Liver (tissue), 9 donors: ENCODE results near the gene C19orf25. TPM values are rescaled to one million over a fixed set of nuclear protein-coding genes. Genes with fewer than 3 reads are reported as not detected.

Experiments
- DNase-seq: peaks from one replicate; pipeline ENCODE4 v3.0.0-alpha.2; 2017; ENCODE audit warnings: low spot score
- H3K27ac ChIP-seq, 2 donors: one replicate each; pipeline ENCODE4 v1.7.0; 2013; ENCODE audit warnings: inconsistent platforms in 2 of 2, low read length in 2 of 2, control low read depth in 1 of 2, low read depth in 1 of 2, mild to moderate bottlenecking in 1 of 2
- H3K27me3 ChIP-seq, 4 donors: one replicate each; pipeline versions ENCODE4 v1.6.1 to v1.7.0; 2013; ENCODE audit warnings: low read length in 3 of 4, inconsistent platforms in 1 of 4, mild to moderate bottlenecking in 1 of 4, moderate library complexity in 1 of 4; ENCODE audit not compliant: control insufficient read depth in 4 of 4, insufficient read depth in 4 of 4
- H3K36me3 ChIP-seq, 4 donors: one replicate each; pipeline versions ENCODE4 v1.6.1 to v1.7.0; 2013; ENCODE audit warnings: low read length in 3 of 4, mild to moderate bottlenecking in 3 of 4, low read depth in 1 of 4, moderate library complexity in 1 of 4; ENCODE audit not compliant: control insufficient read depth in 4 of 4, insufficient read depth in 3 of 4
- H3K4me1 ChIP-seq, 4 donors: one replicate each; pipeline versions ENCODE4 v1.6.1 to v1.7.0; 2013; ENCODE audit warnings: low read length in 3 of 4, mild to moderate bottlenecking in 3 of 4, moderate library complexity in 1 of 4; ENCODE audit not compliant: control insufficient read depth in 4 of 4, insufficient read depth in 4 of 4
- H3K4me3 ChIP-seq, 3 donors: one replicate each; pipeline versions ENCODE4 v1.6.1 to v1.7.0; 2013; ENCODE audit warnings: low read length in 3 of 3, control low read depth in 1 of 3, low read depth in 1 of 3, mild to moderate bottlenecking in 1 of 3
- H3K9ac ChIP-seq, 2 donors: one replicate each; pipeline ENCODE4 v1.7.0; 2013; ENCODE audit warnings: low read length in 2 of 2, mild to moderate bottlenecking in 2 of 2, moderate library complexity in 2 of 2, control low read depth in 1 of 2, low read depth in 1 of 2
- H3K9me3 ChIP-seq, 4 donors: one replicate each; pipeline versions ENCODE4 v1.6.1 to v1.7.0; 2013; ENCODE audit warnings: low read length in 3 of 4; ENCODE audit not compliant: control insufficient read depth in 4 of 4
- ATF3 ChIP-seq: IDR thresholded peaks from 2 replicates; pipeline ENCODE4 v1.6.1; 2016; ENCODE audit warnings: antibody characterized with exemption
- EGR1 ChIP-seq, 2 donors: IDR thresholded peaks; 2 replicates each; pipeline ENCODE4 v1.6.1; 2016 to 2018; ENCODE audit warnings: antibody characterized with exemption in 2 of 2, low read depth in 2 of 2
- FOXA1 ChIP-seq: IDR thresholded peaks from 2 replicates; pipeline ENCODE4 v1.6.1; 2016; ENCODE audit warnings: antibody characterized with exemption
- FOXA2 ChIP-seq: IDR thresholded peaks from 2 replicates; pipeline ENCODE4 v1.6.1; 2016; ENCODE audit warnings: antibody characterized with exemption
- GABPA ChIP-seq, 2 donors: IDR thresholded peaks in 1 of 2; conservative IDR thresholded peaks in 1 of 2; 2 replicates each; pipeline ENCODE4 v1.6.1; 2016; ENCODE audit warnings: antibody characterized with exemption in 2 of 2, mild to moderate bottlenecking in 1 of 2, moderate library complexity in 1 of 2
- HNF4A ChIP-seq, 2 donors: conservative IDR thresholded peaks; 2 replicates each; pipeline ENCODE4 v1.6.1; 2016; ENCODE audit warnings: antibody characterized with exemption in 2 of 2, mild to moderate bottlenecking in 2 of 2
- JUND ChIP-seq, 2 donors: IDR thresholded peaks; 2 replicates each; pipeline ENCODE4 v1.6.1; 2016; ENCODE audit warnings: antibody characterized with exemption in 2 of 2
- MAX ChIP-seq: IDR thresholded peaks from 2 replicates; pipeline ENCODE4 v1.6.1; 2016; ENCODE audit warnings: antibody characterized with exemption
- NR2F2 ChIP-seq: IDR thresholded peaks from 2 replicates; pipeline ENCODE4 v1.6.1; 2016; ENCODE audit warnings: antibody characterized with exemption
- RAD21 ChIP-seq, 2 donors: IDR thresholded peaks; 2 replicates each; pipeline ENCODE4 v1.6.1; 2016; ENCODE audit warnings: antibody characterized with exemption in 2 of 2, mild to moderate bottlenecking in 2 of 2
- REST ChIP-seq: IDR thresholded peaks from 2 replicates; pipeline ENCODE4 v1.6.1; 2016; ENCODE audit warnings: antibody characterized with exemption, mild to moderate bottlenecking
- RXRA ChIP-seq, 2 donors: IDR thresholded peaks; 2 replicates each; pipeline ENCODE4 v1.6.1; 2017 to 2018; ENCODE audit warnings: antibody characterized with exemption in 2 of 2, mild to moderate bottlenecking in 1 of 2
- SP1 ChIP-seq: IDR thresholded peaks from 2 replicates; pipeline ENCODE4 v1.6.1; 2018; ENCODE audit warnings: antibody characterized with exemption, mild to moderate bottlenecking
- TAF1 ChIP-seq: conservative IDR thresholded peaks from 2 replicates; pipeline ENCODE4 v1.6.1; 2016; ENCODE audit warnings: antibody characterized with exemption, mild to moderate bottlenecking
- YY1 ChIP-seq: IDR thresholded peaks from 2 replicates; pipeline ENCODE4 v1.6.1; 2016; ENCODE audit warnings: antibody characterized with exemption, mild to moderate bottlenecking
- ZBTB33 ChIP-seq: IDR thresholded peaks from 2 replicates; pipeline ENCODE4 v1.6.1; 2016; ENCODE audit warnings: antibody characterized with exemption
- WGBS: extraction: QIAGEN DNeasy Blood & Tissue Kit; methylation state at CpG from one replicate; pipeline ENCODE4 v1.1.7; 2013; 5-methylcytosine and 5-hydroxymethylcytosine counted together
- polyA plus RNA-seq, 2 donors: library from polyadenylated mRNA; stranded (reverse) in 1 of 2; unstranded in 1 of 2; fragments of 200-250 nt in 1 of 2; fragments of >200 nt in 1 of 2; fragmentation: Nextera tagmentation in 1 of 2; extraction: Ambion mirVana in 1 of 2; gene quantifications; one replicate each; pipeline versions ENCODE4 v1.2.1 to v1.2.3, GENCODE V29; 2013 to 2015
- total RNA-seq, 2 donors: library from RNA; depleted of rRNA; stranded (reverse); fragments of >200 nt; gene quantifications; one replicate each; pipeline ENCODE4 v1.2.3, GENCODE V29; 2014
- donor health status: healthy.
- donor health status: healthy.
- donor health status: healthy.
- donor health status: healthy.
- donor health status: healthy.

C19orf25 gene
- total and polyA plus RNA-seq, 4 donors: 15.1 to 19.8 (median 18.5) TPM

GRCh38 chr19:1441677-1442438 lies 37.2 kb downstream of the C19orf25 start (continued):
- TF ChIP-seq REST (no peak), HNF4A (conservative IDR thresholded peaks at IDR 0.05) (no peak)

GRCh38 chr19:1441022-1441426 lies 38.0 kb downstream of the C19orf25 start:
- WGBS: 96% methylated on average over 9 of the region's 9 CpGs
- Histone ChIP-seq H3K27ac (no peak overlapping the region), H3K27me3 (peaks cover 0 to 3% (median 0%) of the 10 kb centered on the region in 4 donors), H3K4me1 (peaks cover 11 to 24% (median 17%) of the 10 kb centered on the region in 4 donors), H3K9me3 (no peaks in the 10 kb centered on the region), H3K36me3 (peaks cover 11 to 28% (median 13%) of the 10 kb centered on the region in 4 donors), H3K4me3 (no peak overlapping the region), H3K9ac (no peak overlapping the region)
- no peak for DNase-seq
- TF ChIP-seq EGR1 (IDR thresholded peaks at IDR 0.05; ENCODE audit: low read depth in 2 of 2) (no peak), RAD21 (IDR thresholded peaks at IDR 0.05) (no peak), FOXA2 (no peak), YY1 (no peak), HNF4A (conservative IDR thresholded peaks at IDR 0.05) (no peak), NR2F2 (no peak), REST (no peak), SP1 (no peak), GABPA (IDR thresholded peaks at IDR 0.05 in 1 of 2, conservative IDR thresholded peaks at IDR 0.05 in 1 of 2) (no peak)

- Histone ChIP-seq H3K4me1 (peaks cover 9 to 22% (median 16%) of the 10 kb centered on the region in 4 donors), H3K27ac (no peak overlapping the region), H3K9ac (no peak overlapping the region), H3K36me3 (peaks cover 11 to 28% (median 14%) of the 10 kb centered on the region in 4 donors), H3K27me3 (peaks cover 0 to under 1% (median 0%) of the 10 kb centered on the region in 4 donors), H3K4me3 (no peak overlapping the region), H3K9me3 (no peaks in the 10 kb centered on the region)
- TF ChIP-seq RAD21 (IDR thresholded peaks at IDR 0.05): no peak
- TF ChIP-seq ATF3: no peak
- no peak for TF ChIP-seq FOXA1
- TF ChIP-seq EGR1 (IDR thresholded peaks at IDR 0.05; ENCODE audit: low read depth in 2 of 2): no peak
- TF ChIP-seq JUND (IDR thresholded peaks at IDR 0.05): no peak
- TF ChIP-seq RXRA (IDR thresholded peaks at IDR 0.05): no peak
- TF ChIP-seq TAF1: no peak
- no peak for TF ChIP-seq HNF4A (conservative IDR thresholded peaks at IDR 0.05)
- no peak for TF ChIP-seq MAX
- no peak for TF ChIP-seq NR2F2
- no peak for TF ChIP-seq REST
- no peak for TF ChIP-seq ZBTB33
- 92% methylated on average over 15 of the region's 15 CpGs for WGBS
- DNase-seq: no peak
These were observed 38.6 kb downstream of the C19orf25 start for GRCh38 chr19:1440418-1440801.
